ENCODE results near the gene PKD2.

GRCh38 chr4:88058295-88058694 lies 50.9 kb downstream of the PKD2 start:
- TF ChIP-seq GATA1 (IDR thresholded peaks at IDR 0.05; ENCODE audit: low read depth, low read length) (no peak), POLR2A (IDR thresholded peaks at IDR 0.05; ENCODE audit: low read length) (no peak)

Data from erythroblast (primary cell).